Activated T-cell treated with anti-CD3 and anti-CD28 coated beads, Interleukin-2, amount 50 U/mL, for 4 hours (primary cell): ENCODE measurements around the gene KITLG. TPM values are rescaled to one million over a fixed set of nuclear protein-coding genes. Genes with fewer than 3 reads are reported as not detected.
"Not testable (repeated sequence)": the region's sequence is repeated elsewhere in the genome, so short reads cannot be mapped to it uniquely, and the experiment has no call there.

Experiments used
- ATAC-seq, 2 donors: fragments of 200-7000 bp; cut with Tn5 transposase; one replicate each; pipeline ENCODE4 v1.10.0; 2021
- DNase-seq: peaks from one replicate; pipeline ENCODE4 v3.0.0-alpha.2; 2020
- H3K27me3 Mint-ChIP-seq: one replicate; pipeline ENCODE4 v1.8.0; 2021; ENCODE audit warnings: low read depth, mixed read lengths
- H3K36me3 Mint-ChIP-seq: one replicate; pipeline ENCODE4 v1.8.0; 2022; ENCODE audit warnings: mixed read lengths; ENCODE audit not compliant: insufficient read depth
- H3K4me1 Mint-ChIP-seq: one replicate; pipeline ENCODE4 v1.8.0; 2021; ENCODE audit warnings: low read depth, mixed read lengths
- H3K4me3 Mint-ChIP-seq: one replicate; pipeline ENCODE4 v1.8.0; 2021; ENCODE audit warnings: mild to moderate bottlenecking, moderate library complexity, mixed read lengths
- H3K9me3 Mint-ChIP-seq: one replicate; pipeline ENCODE4 v1.8.0; 2021; ENCODE audit warnings: mixed read lengths
- total RNA-seq, 3 donors: library from RNA; stranded (reverse); gene quantifications; one replicate each; pipeline ENCODE4 v1.2.1, GENCODE V29; 2021

Gene KITLG
- total RNA-seq, 3 donors from 2014 or later, result 0.18 to 0.45 (median 0.38) TPM

GRCh38 chr12:88566430-88566829 is 13.8 kb downstream of the KITLG start:
- H3K27me3 Mint-ChIP-seq, result no peaks in the 10 kb centered on the region
- no peak for DNase-seq

GRCh38 chr12:88562846-88563582 is 17.3 kb downstream of the KITLG start:
- no peaks in the 10 kb centered on the region for H3K4me1 Mint-ChIP-seq
- no peaks in the 10 kb centered on the region for H3K36me3 Mint-ChIP-seq
- no peaks in the 10 kb centered on the region for H3K27me3 Mint-ChIP-seq
- H3K4me3 Mint-ChIP-seq, result no peak overlapping the region
- ATAC-seq (no peak), DNase-seq (no peak)
- no peaks in the 10 kb centered on the region for H3K9me3 Mint-ChIP-seq

More at GRCh38 chr12:88566430-88566829, 13.8 kb downstream of the KITLG start:
- ATAC-seq, result no peak
- H3K36me3 Mint-ChIP-seq, result no peaks in the 10 kb centered on the region
- no peak overlapping the region for H3K4me3 Mint-ChIP-seq
- no peaks in the 10 kb centered on the region for H3K9me3 Mint-ChIP-seq
- no peaks in the 10 kb centered on the region for H3K4me1 Mint-ChIP-seq

GRCh38 chr12:88562151-88562550 is 18.1 kb downstream of the KITLG start:
- H3K36me3 Mint-ChIP-seq, result no peaks in the 10 kb centered on the region
- no peaks in the 10 kb centered on the region for H3K4me1 Mint-ChIP-seq
- no peak overlapping the region for H3K4me3 Mint-ChIP-seq
- DNase-seq (no peak), ATAC-seq (no peak)
- no peaks in the 10 kb centered on the region for H3K27me3 Mint-ChIP-seq
- no peaks in the 10 kb centered on the region for H3K9me3 Mint-ChIP-seq

GRCh38 chr12:88559772-88560171 is 20.5 kb downstream of the KITLG start:
- Mint-ChIP-seq H3K36me3 (no peaks in the 10 kb centered on the region), H3K4me3 (no peak overlapping the region), H3K9me3 (no peaks in the 10 kb centered on the region), H3K4me1 (no peaks in the 10 kb centered on the region), H3K27me3 (no peaks in the 10 kb centered on the region)
- DNase-seq (no peak), ATAC-seq (no peak)

- ATAC-seq, result no peak
- no peak for DNase-seq
- Mint-ChIP-seq H3K4me1 (no peaks in the 10 kb centered on the region), H3K36me3 (no peaks in the 10 kb centered on the region), H3K9me3 (no peaks in the 10 kb centered on the region), H3K4me3 (no peak overlapping the region), H3K27me3 (no peaks in the 10 kb centered on the region)
These were observed 21.1 kb downstream of the KITLG start for GRCh38 chr12:88559199-88559598.

- Mint-ChIP-seq H3K27me3 (no peaks in the 10 kb centered on the region), H3K4me1 (no peaks in the 10 kb centered on the region), H3K9me3 (no peaks in the 10 kb centered on the region), H3K4me3 (no peak overlapping the region), H3K36me3 (no peaks in the 10 kb centered on the region)
- ATAC-seq, result no peak
- no peak for DNase-seq
These were observed 21.9 kb downstream of the KITLG start for GRCh38 chr12:88558340-88558867.

GRCh38 chr12:88556213-88556774 is 24.0 kb downstream of the KITLG start:
- ATAC-seq (no peak), DNase-seq (no peak)
- Mint-ChIP-seq H3K36me3 (no peaks in the 10 kb centered on the region), H3K4me3 (no peak overlapping the region), H3K27me3 (no peaks in the 10 kb centered on the region), H3K9me3 (no peaks in the 10 kb centered on the region), H3K4me1 (no peaks in the 10 kb centered on the region)

GRCh38 chr12:88553941-88554658 is 26.2 kb downstream of the KITLG start:
- no peaks in the 10 kb centered on the region for H3K36me3 Mint-ChIP-seq
- H3K9me3 Mint-ChIP-seq, result peaks cover 4% of the 10 kb centered on the region
- no peak for ATAC-seq

GRCh38 chr12:88552610-88553079 is 27.6 kb downstream of the KITLG start:
- peaks cover 7% of the 10 kb centered on the region for H3K9me3 Mint-ChIP-seq
- DNase-seq (no peak), ATAC-seq (no peak)
- H3K27me3 Mint-ChIP-seq, result no peaks in the 10 kb centered on the region
- H3K4me3 Mint-ChIP-seq, result no peak overlapping the region
- no peaks in the 10 kb centered on the region for H3K4me1 Mint-ChIP-seq
- H3K36me3 Mint-ChIP-seq, result no peaks in the 10 kb centered on the region

More at GRCh38 chr12:88553941-88554658, 26.2 kb downstream of the KITLG start:
- Mint-ChIP-seq H3K27me3 (no peaks in the 10 kb centered on the region), H3K4me3 (no peak overlapping the region), H3K4me1 (no peaks in the 10 kb centered on the region)
- DNase-seq, result no peak

GRCh38 chr12:88549929-88550328 is 30.3 kb downstream of the KITLG start:
- ATAC-seq (no peak), DNase-seq (no peak)
- no peaks in the 10 kb centered on the region for H3K4me1 Mint-ChIP-seq
- no peak overlapping the region for H3K4me3 Mint-ChIP-seq
- H3K9me3 Mint-ChIP-seq, result peaks cover 7% of the 10 kb centered on the region
- no peaks in the 10 kb centered on the region for H3K36me3 Mint-ChIP-seq
- no peaks in the 10 kb centered on the region for H3K27me3 Mint-ChIP-seq

- DNase-seq, H3K36me3 Mint-ChIP-seq, H3K4me1 Mint-ChIP-seq, H3K27me3 Mint-ChIP-seq, H3K4me3 Mint-ChIP-seq, ATAC-seq: not testable (repeated sequence)
- H3K9me3 Mint-ChIP-seq, result peaks cover 11% of the 10 kb centered on the region
These were observed 32.3 kb downstream of the KITLG start for GRCh38 chr12:88547949-88548348.

- Mint-ChIP-seq H3K4me3 (no peak overlapping the region), H3K4me1 (no peaks in the 10 kb centered on the region), H3K27me3 (no peaks in the 10 kb centered on the region), H3K36me3 (no peaks in the 10 kb centered on the region), H3K9me3 (peaks cover 11% of the 10 kb centered on the region)
- no peak for ATAC-seq
- no peak for DNase-seq
These were observed 33.4 kb downstream of the KITLG start for GRCh38 chr12:88546853-88547252.

GRCh38 chr12:88546226-88546625 is 34.0 kb downstream of the KITLG start:
- H3K4me3 Mint-ChIP-seq, result no peak overlapping the region
- no peak for DNase-seq
- H3K9me3 Mint-ChIP-seq, result peaks cover 11% of the 10 kb centered on the region
- no peaks in the 10 kb centered on the region for H3K36me3 Mint-ChIP-seq
- no peaks in the 10 kb centered on the region for H3K27me3 Mint-ChIP-seq
- ATAC-seq, result no peak
- no peaks in the 10 kb centered on the region for H3K4me1 Mint-ChIP-seq
